ENCODE data around the gene TBCK. TPM values are rescaled to one million over a fixed set of nuclear protein-coding genes. Genes with fewer than 3 reads are reported as not detected.

TBCK gene
- total RNA-seq, 2 experiments from 2014 or later = 24.9 to 30.1 TPM

- ATAC-seq = no peak
- ChIA-PET CTCF (interaction anchor here (1.3 kb wide), 1 partner anchor 35 kb away, joined by 3 read pairs; no protein-coding TSS in a partner anchor), POLR2A (no interaction called here)
- peaks cover 14% of the 10 kb centered on the region for H3K4me1 Mint-ChIP-seq (ENCODE audit: low read depth)
- no peak for TF ChIP-seq CTCF (IDR thresholded peaks at IDR 0.05)
- H3K4me3 Mint-ChIP-seq = no peak overlapping the region
- no peaks in the 10 kb centered on the region for H3K27me3 Mint-ChIP-seq
- DNase-seq = no peak
- H3K36me3 Mint-ChIP-seq (ENCODE audit: low read depth) = peaks cover 30% of the 10 kb centered on the region
- no peaks in the 10 kb centered on the region for H3K9me3 Mint-ChIP-seq
- no peak overlapping the region for H3K27ac Mint-ChIP-seq
- intact Hi-C loops (cut with micrococcal nuclease) = no loop called here
Observed at GRCh38 chr4:106302062-106302438, 14.0 kb downstream of the TBCK start.

DNA sequence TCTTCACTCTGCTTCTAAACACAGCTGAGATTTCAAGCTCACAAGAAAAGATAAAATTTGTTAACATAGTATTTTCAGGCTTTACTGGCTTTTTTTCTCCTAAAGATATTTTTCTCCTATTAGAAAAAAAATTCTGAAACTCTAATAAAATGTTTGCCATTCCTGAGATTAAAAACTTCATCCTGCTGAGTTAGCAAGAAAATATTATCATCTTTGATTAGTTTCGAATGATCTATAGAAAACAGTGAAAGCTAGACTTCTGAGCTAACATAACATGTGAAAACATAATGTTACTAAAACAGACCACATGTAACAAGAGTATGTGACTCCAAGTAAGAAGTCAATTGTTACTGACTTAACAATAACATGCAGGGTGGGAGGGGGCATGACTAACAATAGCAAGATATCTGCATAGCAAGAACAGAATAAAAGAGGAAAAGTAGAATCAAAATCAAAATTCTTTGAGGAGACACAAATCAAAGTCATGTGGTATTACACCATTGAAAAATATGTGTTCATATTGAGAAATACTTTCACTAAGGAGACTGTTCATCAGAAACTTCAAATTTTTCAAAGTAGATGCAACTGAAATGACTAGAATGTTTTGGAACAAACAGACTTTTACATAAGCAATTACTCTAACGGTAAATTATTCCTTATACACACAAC lies 14.5 kb downstream of the TBCK start:
- no peak for TF ChIP-seq CTCF (IDR thresholded peaks at IDR 0.05)
- H3K27ac Mint-ChIP-seq = no peak overlapping the region
- peaks cover 14% of the 10 kb centered on the region for H3K4me1 Mint-ChIP-seq (ENCODE audit: low read depth)
- ATAC-seq (no peak), DNase-seq (no peak)
- CTCF ChIA-PET = interaction anchor here (1.3 kb wide), 1 partner anchor 34 kb away, joined by 3 read pairs; no protein-coding TSS in a partner anchor
- H3K27me3 Mint-ChIP-seq = no peaks in the 10 kb centered on the region
- intact Hi-C loops (cut with micrococcal nuclease) = no loop called here
- POLR2A ChIA-PET = no interaction called here
- no peaks in the 10 kb centered on the region for H3K9me3 Mint-ChIP-seq
- H3K4me3 Mint-ChIP-seq = no peak overlapping the region
- peaks cover 31% of the 10 kb centered on the region for H3K36me3 Mint-ChIP-seq (ENCODE audit: low read depth)

DNA sequence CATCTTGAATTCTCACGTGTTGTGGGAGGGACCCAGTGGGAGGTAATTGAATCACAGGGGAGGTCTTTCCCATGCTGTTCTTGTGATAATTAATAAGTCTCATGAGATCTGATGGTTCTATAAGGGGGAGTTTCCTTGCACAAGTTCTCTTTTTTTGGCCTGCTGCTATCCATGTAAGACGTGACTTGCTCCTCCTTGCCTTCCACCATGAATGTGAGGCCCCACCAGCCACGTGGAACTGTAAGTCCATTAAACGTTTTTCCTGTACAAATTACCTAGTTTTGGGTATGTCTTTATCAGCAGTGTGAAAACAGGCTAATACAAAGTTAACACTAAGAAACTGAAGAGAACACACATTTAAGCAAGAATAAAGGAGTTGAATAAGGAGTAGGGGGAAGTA lies 16.0 kb downstream of the TBCK start:
- Mint-ChIP-seq H3K4me3 (no peak overlapping the region), H3K27me3 (no peaks in the 10 kb centered on the region), H3K4me1 (ENCODE audit: low read depth) (peaks cover 14% of the 10 kb centered on the region), H3K36me3 (ENCODE audit: low read depth) (peaks cover 29% of the 10 kb centered on the region), H3K27ac (no peak overlapping the region), H3K9me3 (no peaks in the 10 kb centered on the region)
- ATAC-seq = no peak
- no peak for DNase-seq
- intact Hi-C loops (cut with micrococcal nuclease) = no loop called here
- TF ChIP-seq CTCF (IDR thresholded peaks at IDR 0.05) = no peak
- CTCF ChIA-PET = no interaction called here
- POLR2A ChIA-PET = no interaction called here

- intact Hi-C loops (cut with micrococcal nuclease) = no loop called here
- H3K36me3 Mint-ChIP-seq (ENCODE audit: low read depth) = peaks cover 31% of the 10 kb centered on the region
- CTCF ChIA-PET = no interaction called here
Observed at GRCh38 chr4:106297245-106298035, 18.6 kb downstream of the TBCK start.

More at GRCh38 chr4:106297245-106298035, 18.6 kb downstream of the TBCK start:
- H3K4me3 Mint-ChIP-seq = no peak overlapping the region
- peaks cover 12% of the 10 kb centered on the region for H3K4me1 Mint-ChIP-seq (ENCODE audit: low read depth)
- no peak overlapping the region for H3K27ac Mint-ChIP-seq
- no peaks in the 10 kb centered on the region for H3K9me3 Mint-ChIP-seq
- POLR2A ChIA-PET = no interaction called here
- no peaks in the 10 kb centered on the region for H3K27me3 Mint-ChIP-seq
- TF ChIP-seq CTCF (IDR thresholded peaks at IDR 0.05) = no peak
- DNase-seq = no peak
- ATAC-seq = no peak

Measured in activated CD8-positive, alpha-beta T cell treated with anti-CD3 and anti-CD28 coated beads for 36 hours (primary cell).